Effector CD4-positive, alpha-beta T cell (primary cell): Measurements from ENCODE around the gene TTC9.

Source experiments
- DNase-seq: peaks from one replicate; pipeline ENCODE4 v3.0.0-alpha.2; 2020

The TTC9 gene

GRCh38 chr14:70718383-70719118, 76.8 kb downstream of the TTC9 start:
- DNase-seq: no peak

DNA sequence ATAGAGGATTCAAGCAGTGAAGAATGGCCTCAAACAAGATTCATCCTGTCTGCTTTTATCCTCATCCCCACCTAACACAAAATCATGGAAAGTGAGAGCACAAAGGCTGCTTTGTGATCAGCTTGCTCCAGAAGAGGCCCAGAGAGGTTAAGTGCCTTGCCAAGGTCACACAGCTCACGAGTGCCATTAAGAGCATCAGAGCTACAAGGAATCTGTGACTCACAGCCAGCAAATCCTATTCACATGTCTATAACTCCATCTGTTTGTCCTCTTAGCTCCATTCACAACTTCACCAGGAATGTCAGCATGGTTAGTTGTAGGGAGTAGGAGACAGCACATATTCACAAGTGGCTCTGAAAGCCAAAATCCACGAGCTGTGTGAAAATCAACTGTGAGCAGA, 79.8 kb downstream of the TTC9 start:
- DNase-seq: no peak

DNA sequence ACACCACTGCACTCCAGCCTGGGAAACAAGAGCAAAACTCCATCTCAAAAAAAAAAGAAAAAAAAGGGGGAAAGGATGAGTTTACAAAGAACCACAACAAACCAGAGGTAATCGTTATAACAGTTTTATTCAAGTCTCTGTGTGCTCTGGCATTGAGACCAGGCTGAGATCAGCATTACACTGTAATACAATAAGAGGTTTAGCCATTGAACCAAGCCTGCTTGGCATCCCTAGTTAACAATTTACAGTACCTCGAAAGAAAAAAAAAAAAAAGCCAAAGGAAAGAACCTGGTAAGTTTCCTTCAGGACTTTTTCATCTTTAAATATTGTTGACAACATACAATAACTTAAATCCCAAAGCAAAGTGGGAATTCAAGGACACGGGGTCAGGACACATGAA, 80.7 kb downstream of the TTC9 start:
- DNase-seq: no peak

DNA sequence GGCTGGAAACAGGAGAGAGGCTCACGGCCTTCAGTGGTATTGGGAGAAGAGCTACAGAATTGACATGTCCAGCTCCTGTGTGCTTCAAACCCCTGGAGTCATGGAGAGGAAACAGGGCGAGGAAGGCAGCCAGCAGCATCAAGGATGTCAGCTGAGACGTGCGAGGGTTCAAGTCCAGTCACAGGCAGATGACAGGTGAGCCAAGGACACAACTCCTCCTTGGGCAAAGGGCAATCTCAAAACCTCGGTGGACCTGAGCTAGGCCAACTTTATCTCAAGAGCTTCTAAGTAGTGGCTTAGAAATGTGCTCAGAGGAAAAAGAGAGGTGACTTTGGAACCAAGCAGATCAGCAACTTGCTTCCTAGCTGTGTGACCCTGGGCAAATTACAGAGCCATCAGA, 81.6 kb downstream of the TTC9 start:
- no peak for DNase-seq

DNA sequence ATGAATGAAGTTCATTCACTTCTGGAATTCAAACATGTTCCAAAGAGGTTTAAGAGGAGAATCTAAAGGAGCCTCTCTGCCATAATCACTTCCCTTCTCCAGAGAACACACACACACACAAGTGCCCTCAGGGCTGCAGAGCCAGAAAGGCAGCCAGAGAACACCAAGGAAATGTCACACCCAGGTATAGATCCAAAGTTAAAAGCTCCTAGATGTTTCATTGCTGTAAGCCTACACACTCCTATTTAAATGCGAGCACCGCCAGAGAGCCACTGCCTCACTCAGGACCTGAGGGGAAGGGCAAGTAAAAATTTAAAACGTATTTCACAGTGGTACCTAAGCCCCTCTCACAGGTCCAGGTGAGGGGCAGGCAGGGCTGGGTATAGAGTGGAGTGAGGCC, 82.4 kb downstream of the TTC9 start:
- no peak for DNase-seq

GRCh38 chr14:70724944-70725343, 83.2 kb downstream of the TTC9 start:
- DNase-seq: no peak
